ENCODE measurements around the gene TACC3. TPM values are rescaled to one million over a fixed set of nuclear protein-coding genes. Genes with fewer than 3 reads are reported as not detected.

TACC3 gene
- total RNA-seq, 1 donor from 2014 or later: 8.3 TPM

- no peak for DNase-seq (ENCODE audit: low spot score)
These were observed 71.6 kb downstream of the TACC3 start, which contains the start of gene FGFR3 for GRCh38 chr4:1792832-1793495. TSS of gene FGFR3 (plus strand) at chr4:1793293. CDS start at chr4:1793935, 642 bp downstream.

- DNase-seq (ENCODE audit: low spot score): no peak
These were observed 72.1 kb downstream of the TACC3 start for GRCh38 chr4:1793496-1793840.

- no peak for DNase-seq (ENCODE audit: low spot score)
These were observed 72.9 kb downstream of the TACC3 start for GRCh38 chr4:1793940-1794808.

Other genes starting within 250 kb of the TACC3 start
- gene FAM53A, start 37.2 kb upstream of the TACC3 start, total RNA-seq: 2.5 TPM
- 29.4 TPM for gene SLBP, start 9.2 kb upstream of the TACC3 start, total RNA-seq
- gene TMEM129, start 198 bp upstream of the TACC3 start, total RNA-seq: 38.4 TPM
- gene FGFR3, start 71.8 kb downstream of the TACC3 start, total RNA-seq: 121 TPM
- gene LETM1, start 134.6 kb downstream of the TACC3 start, total RNA-seq: 56.1 TPM
- 41.5 TPM for gene NSD2, start 149.9 kb downstream of the TACC3 start, total RNA-seq